Right hindlimb (tissue), 1 donor: ENCODE measurements around the gene YIF1A.
"Not testable (repeated sequence)": the region's sequence is repeated elsewhere in the genome, so short reads cannot be mapped to it uniquely, and the experiment has no call there.

ENCODE experiments used
- DNase-seq: peaks from one replicate; pipeline ENCODE4 v3.0.0-alpha.2; 2018

The YIF1A gene

DNA sequence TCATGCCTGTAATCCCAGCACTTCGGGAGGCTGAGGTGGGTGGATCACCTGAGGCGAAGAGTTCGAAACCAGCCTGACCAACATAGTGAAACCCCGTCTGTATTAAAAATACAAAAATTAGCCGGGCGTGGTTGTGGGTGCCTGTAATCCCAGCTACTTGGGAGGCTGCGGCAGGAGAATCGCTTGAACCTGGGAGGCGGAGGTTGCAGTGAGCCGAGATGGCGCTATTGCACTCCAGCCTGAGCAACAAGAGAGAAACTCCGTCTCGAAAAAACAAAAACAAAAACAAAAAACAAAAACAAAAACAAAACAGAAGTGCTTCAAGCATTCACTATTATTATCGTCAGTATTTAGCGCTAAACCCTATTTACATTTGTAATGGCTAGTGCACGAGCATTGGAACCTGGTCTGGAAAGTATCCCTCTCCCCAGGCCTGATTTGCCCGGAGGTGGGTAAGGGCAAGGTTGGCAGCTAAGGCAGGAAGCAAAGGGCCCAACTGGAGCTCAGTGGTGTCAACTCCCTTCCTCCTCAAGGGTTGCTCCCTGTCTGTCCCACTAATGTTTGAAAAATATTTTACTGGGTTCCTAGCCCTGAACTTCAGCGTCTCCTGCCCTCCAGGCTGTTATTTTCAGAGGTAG is 22.0 kb upstream of the YIF1A start:
- DNase-seq = not testable (repeated sequence)

DNA sequence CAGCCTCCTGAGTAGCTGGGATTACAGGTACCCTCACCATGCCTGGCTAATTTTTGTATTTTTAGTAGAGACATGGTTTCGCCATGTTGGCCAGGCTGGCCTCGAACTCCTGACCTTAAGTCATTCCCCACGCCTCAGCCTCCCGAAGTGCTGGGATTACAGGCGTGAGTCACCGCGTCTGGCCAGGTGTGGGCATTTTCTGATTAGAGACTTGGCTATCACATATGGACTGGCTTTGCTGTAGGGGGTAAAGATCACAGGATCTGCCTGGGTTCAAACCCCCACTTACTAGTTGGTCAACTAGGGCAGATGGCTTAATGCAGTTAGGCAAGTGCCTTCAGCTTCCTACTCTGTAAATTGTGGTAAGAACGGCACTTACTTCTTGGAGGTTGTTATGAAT is 21.4 kb upstream of the YIF1A start:
- DNase-seq = no peak

DNA sequence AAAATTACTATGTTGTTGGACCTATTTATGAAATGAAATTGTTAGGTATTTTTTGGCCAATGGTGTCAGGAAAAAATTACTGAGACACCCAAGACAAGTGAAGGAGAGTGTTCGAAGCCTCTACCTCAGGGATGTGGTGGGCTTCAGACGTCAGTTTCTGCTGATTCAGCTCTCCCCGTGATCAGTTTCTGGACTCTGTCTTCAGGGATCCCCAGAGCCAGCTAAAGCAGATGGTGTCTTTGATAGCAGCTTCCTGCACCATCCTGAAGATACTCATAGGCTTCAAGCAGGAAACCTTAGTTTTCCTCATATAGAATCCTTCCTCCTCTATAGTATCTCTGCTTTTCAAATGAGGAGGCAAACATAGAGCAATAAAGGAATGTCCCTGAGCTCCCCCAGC is 20.5 kb upstream of the YIF1A start:
- DNase-seq = no peak

DNA sequence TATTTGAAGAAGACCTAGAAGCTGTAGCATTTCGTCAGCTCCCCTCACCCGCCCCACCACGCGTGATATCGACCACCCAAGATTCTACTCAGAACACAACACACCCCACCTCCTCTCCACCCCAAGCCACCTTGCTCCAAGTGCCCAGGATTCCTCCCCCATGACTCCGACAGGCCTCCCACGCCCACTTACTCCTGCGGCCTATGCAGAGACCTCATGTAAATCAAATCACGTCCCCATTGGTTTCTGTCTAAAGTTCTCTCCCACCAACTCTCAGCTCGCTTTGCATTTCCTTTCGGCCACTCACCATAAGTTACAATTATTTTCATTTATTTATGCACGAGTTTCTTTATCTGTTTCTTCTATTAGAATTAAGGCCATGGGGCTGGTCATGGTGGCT is 13.7 kb upstream of the YIF1A start:
- no peak for DNase-seq

DNA sequence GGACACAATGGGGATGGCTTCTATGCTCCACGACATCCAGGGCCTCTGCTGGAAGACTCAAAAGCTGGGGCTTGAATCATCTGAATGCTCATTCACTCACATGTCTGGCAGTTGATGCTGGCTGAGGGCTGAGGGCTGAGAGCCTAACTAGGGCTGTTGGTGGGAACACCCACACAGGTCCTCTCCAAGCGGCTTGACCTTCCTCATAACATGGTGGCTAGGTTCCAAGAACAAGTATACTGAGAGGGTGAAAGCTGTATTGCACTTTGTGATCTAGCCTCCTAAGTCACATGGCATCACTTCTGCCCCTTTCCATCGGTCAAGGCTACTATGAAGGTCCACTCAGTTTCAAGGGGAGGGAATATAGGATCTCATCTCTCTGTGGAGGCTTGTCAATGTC is 10.2 kb upstream of the YIF1A start:
- no peak for DNase-seq

DNA sequence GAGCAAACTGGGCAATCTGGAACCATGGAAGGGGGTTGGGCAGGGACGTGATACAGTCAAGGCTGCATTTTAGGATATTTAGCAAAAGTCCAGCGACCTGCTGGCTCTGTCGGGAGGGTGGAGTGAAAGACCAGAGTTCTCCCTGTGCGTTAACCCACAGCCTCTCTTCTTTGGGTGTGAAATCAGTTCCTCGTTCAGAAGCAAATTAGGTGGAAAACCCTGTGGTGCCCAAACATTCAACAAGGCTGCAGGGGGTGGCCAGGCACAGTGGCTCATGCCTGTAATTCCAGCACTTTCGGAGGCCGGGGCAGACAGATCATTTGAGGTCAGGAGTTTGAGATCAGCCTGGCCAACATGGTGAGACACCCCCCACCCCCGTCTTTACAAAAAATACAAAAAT is 8.7 kb upstream of the YIF1A start:
- no peak for DNase-seq

DNA sequence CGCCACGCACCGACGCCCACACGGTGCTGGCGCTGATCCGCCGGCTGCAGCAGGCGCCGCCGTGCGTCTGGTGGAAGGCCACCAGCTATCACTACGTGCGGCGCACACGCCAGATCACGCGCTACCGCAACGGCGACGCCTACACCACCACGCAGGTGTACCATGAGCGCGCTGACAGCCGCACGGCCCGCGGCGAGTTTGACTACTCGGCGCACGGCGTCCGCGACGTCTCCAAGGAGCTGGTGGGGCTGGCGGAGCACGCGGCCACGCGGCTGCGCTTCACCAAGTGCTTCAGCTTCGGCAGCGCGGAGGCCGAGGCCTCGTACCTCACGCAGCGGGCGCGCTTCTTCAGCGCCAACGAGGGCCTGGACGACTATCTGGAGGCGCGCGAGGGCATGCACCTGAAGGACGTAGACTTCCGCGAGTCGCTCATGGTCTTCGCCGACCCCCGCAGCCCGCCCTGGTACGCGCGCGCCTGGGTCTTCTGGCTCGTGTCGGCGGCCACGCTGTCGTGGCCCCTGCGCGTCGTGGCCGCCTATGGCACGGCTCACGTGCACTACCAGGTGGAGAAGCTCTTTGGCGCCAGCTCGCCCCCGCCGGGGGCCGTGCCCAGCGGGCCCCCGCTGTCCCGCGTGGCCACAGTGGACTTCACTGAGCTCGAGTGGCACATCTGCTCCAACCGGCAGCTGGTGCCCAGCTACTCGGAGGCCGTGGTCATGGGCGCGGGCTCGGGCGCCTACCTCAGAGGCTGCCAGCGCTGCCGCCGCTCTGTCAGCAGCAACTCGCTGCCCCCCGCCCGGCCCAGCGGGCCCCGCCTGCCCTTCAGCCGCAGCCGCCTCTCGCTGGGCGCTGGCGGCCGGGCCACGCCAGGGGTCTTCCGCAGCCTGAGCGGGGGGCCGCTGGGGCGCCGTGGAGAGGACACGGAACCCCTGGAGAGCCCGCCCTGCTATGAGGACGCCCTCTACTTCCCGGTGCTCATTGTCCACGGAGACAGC is 6.0 kb upstream of the YIF1A start:
- DNase-seq = no peak

DNA sequence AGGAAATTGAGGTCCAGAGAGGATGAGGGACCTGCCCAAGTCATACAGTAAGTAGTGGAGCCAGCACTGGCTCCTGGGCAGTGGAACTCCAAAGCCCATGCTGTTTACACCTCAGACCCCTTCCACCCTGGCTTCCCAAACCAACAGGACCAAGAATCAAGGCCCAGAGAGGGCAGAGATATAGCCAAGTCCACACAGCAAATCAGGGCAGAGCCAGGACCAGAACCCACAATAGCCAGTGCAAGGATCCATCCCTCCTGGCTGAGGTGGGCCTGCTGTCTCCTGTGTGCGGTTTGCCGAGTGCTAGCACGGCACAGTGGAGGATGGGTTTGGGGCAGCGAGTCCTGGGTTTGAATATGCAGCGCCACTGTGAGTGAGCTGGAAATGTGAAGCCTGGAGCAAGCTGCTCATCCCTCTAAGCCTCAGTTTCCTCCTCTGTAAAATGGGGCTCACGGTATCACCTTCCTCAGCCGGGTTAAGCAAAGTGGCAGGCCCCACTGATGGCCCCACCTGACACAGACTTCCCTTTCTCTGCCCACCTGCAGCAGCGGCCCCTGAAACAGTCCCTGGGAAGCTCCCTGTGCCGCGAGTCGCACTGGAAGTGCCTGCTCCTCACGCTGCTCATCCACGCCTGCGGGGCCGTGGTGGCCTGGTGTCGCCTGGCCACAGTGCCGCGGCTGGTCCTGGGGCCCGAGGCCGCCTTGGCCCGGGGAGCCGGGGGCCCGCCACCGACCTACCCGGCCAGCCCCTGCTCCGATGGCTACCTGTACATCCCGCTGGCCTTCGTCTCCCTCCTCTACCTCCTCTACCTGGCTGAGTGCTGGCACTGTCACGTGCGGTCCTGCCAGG is 5.1 kb upstream of the YIF1A start:
- DNase-seq = no peak

DNA sequence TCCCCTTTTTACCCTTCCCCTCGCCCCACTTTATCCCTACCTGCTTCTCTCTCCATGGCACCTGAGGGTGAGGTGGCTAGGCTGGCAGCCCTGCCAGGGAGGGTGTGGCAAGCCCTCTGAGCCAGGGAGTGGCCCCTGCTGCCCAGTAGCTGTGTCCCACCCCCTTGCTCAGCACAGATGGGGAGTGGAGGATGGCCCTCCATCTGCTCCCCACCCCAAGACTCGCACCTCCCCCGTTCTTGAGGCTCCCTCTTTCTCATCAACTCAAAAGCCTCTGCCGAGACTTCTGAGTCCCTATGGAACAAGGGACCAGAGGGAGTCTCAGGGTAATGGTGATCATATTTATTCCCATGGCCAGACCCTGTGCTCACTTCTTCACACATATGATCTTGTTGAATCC is 4.4 kb upstream of the YIF1A start:
- no peak for DNase-seq

DNA sequence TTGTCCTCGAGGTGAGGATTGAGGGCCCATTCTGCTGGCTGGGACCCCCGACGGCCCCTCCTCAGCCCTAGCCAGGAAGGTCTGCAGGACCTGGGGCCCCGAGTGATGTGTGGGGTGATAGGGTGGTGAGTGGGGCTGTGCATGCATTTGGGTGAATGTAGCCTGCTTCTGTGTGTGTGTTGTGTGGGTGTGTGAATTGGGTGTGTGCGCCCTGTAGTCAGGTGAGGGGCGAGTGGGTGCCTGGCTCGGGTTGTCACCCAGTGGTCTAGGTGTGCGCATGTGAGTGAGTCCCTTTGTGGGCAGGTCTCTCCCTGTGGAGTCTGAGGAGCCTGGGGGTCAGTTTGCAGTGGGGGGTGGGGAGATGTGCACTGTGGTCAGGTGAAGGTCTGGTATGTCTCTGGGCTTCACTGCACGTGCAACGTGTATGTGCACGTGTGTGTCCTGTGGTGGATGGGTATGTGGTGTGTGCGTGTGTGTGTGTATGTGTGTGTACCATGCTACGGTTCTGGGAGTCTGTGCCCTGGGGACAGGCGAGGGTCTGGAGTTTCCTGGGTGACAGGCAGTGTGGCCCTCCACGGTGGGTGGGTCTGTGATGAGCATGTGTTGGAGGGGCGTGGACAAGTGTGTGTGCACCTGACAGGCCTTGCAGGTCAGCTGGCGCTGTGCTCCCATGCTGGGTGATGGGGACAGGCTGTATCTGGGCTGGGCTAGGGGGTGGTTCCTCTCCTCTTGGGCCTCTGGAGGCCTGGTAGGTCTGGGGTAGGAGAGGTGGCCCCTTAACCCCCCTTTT is 3.8 kb upstream of the YIF1A start:
- no peak for DNase-seq

DNA sequence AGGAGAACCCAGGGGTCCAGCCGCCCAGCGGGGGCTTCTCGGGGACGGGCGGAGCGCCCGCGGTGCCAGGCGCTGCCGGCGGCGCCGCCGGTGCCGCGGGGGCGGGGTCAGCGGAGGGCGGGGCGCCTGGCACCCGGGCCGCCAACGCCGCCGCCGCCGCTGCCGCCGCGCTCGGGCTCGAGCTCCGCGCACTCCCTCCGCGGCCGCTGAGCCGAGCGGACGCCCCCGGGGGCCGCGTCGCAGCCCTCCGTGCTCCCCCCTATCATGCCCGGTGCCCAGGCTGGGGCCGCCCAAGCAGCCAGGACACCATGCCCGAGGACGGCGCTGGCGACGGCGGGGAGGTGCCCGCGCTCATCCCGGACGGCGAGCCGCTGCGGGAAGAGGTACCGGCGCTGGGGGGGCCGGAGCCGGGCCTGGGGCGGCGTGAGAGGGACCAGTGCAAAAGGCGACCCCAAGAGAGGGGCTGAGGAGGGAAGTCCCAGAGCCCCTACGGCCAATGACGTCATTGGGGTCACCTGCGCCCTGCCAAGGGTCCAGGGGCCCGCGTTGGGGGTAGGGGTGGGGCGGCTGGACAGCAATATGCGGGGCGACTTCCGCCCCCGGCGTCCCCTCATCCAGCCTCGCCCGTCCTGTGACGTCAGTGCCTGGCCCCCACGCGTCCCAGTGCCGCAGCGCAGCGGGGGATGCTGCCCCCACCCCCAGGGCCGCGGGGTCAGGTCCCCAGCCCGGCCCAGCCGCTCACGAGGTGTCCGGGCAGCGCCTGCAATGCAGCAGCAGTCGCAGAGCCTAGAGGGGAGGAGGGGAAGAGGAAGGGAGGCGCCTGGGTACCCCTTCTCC is 3.0 kb upstream of the YIF1A start, which contains the start of gene TMEM151A:
Gene TMEM151A, plus strand, starts transcription at position 189 of the 837 bp plus-strand sequence. Its CDS starts 120 bp downstream, at position 309.
- peak; percentile 24 for DNase-seq

DNA sequence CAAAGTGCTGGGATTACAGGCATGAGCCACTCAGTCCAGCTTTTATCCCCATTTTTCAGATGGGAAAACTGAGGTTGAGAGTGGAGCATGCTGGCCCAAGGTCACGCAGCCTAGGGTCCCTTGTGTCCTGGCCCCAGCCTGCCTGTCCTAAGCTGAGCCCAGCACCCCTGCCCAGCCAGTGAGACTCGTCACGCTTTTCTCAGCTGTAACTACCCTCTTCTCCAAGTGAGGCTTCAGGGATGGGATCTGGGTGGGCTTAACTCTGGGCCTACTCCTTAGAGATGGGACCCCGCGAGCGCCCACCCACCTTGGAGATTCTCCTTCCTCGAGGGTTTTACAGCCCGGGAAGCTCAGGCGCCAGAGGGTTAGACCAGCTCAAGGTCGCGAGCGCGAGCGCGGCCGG is 2.4 kb upstream of the YIF1A start:
- DNase-seq = peak; percentile 24

DNA sequence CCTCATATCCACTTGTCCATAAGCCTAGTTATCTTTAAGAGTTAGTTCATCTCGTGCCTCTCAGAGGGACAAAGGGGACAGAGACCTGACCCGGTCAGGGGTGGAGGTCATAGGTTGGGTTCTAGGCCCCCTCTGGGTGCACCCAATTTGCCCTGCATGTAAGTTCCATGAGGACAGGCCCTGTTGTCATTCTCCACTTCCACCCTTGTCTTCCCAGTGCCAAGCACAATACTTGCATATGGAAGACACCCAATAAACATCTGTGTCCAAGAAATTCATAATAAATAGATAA is 1.3 kb upstream of the YIF1A start:
- DNase-seq = no peak

DNA sequence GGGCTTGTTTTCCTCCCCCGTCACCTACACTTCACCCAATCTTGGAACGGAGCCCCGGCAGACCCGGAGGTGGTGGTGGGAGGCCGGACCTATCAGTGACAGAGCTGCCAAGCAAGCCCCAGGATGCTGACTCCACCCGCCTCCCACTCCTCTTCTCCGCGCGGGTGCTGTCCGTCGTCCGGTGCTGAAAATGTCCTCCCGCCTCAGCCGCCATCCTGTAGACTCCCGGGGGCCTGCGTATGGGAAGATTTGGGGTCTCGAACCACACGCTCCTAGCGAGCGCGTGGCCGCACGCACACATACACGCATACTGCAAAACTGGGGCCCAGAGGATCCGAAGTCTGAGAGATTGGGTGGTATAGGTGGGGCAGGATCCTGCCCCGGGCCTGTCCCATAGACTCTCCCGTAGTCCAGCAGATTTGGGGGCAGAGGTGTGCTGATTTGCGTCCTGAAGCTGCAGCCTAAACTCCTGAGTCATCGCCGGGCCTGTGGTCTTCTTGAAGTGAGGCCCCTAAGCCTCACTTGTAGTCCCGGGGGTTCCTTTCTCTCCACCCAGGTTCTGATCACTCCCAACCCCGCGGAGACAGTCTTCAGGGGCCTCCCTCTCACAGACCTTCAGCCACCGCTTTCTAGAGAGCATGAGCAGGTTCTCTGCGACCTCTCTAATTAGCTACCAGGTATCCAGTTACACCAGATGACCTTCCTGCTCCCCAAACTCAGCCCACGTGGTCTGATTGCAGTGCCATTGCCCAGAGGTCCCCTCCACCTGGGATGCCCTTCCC is 796 bp upstream of the YIF1A start:
- DNase-seq = peak; percentile 91

DNA sequence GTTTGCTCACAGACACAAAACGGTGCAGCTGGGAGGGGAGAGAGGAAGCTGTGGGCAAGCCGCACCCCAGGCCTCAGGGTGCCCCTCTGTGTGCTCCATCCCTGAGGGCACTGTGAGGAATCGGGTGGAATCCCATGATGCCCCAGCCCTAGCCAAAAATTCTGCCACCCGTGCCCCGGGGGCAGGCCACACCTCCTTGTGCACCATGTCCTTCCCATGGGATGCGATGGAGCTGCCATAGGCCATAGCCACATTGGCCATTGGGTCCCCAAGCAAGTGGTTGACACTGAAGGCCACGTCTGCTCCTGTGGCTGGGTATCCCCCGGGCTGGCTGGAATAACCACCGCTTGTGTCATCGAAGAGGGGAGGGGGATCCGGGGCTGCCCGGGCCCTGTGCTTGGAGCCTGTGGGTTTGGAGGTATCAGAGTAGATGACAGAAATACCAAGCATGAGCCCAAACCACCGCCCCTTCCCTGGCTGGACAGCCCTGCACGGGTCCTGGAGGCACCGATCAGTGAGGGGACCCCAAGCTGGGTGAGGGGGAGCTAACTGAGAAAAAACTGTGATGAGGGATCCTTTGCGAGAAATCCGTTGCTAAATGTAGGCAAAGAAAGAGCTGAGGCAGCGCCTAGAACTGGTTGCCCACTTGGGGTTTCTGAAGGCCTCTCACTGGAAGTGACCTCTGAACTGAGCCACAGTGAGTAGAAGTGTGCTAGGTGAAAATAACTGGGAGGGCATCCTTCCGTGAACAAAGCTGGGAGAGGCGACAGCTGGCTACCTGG is 863 bp downstream of the YIF1A start:
- DNase-seq = peak; percentile 46

DNA sequence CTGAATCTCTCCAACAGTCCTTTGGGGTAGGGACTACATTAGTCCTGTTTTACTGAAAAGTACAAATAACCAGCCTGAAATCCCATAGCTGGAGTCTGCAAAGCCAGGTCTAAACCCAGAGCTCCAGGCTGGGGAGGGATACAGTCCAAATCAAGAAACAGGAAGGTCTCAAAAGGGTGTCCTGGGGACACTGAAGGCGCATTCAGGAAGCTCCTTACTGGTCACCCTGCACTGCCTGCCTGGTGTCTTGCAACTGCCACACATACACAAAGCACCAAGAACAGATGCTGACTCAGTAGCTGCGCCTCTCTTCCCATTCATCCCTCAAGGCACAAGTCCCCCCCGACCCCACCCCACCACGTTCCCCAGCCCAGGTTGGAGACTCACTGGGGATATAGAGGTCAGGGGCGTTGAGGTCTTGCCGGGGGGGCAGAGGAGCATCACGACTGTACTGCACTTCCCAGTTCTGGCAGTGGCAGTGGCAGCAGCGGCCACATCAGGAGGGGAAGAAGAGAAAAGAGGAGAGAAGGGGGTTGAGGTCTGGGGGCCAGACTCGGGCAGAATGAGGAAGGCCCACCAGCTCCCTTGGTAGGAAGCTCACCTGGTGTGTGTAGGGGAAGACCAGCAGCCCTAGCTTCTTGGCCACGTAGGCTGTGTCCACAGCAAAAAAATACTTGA is 1.6 kb downstream of the YIF1A start:
- DNase-seq = peak; percentile 22

DNA sequence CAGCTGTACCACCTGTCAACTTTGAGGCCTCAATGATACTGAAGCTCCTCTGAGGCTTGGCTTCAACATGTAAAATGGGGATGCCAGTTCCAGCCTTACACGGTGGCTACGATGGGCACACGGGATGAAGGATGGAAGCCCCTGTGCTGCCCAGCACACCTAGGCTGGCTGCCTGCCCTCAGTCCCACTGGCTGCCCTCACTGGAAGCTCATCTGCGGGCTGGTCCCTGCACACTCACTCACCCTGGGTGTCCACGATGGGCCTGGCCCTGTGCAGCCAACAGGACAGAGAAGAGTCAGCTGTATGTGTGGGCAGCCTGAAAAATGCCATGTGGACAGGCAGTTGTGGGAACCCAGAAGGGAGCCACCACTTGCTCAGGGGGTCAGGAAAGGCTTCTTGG is 2.2 kb downstream of the YIF1A start:
- DNase-seq = no peak

DNA sequence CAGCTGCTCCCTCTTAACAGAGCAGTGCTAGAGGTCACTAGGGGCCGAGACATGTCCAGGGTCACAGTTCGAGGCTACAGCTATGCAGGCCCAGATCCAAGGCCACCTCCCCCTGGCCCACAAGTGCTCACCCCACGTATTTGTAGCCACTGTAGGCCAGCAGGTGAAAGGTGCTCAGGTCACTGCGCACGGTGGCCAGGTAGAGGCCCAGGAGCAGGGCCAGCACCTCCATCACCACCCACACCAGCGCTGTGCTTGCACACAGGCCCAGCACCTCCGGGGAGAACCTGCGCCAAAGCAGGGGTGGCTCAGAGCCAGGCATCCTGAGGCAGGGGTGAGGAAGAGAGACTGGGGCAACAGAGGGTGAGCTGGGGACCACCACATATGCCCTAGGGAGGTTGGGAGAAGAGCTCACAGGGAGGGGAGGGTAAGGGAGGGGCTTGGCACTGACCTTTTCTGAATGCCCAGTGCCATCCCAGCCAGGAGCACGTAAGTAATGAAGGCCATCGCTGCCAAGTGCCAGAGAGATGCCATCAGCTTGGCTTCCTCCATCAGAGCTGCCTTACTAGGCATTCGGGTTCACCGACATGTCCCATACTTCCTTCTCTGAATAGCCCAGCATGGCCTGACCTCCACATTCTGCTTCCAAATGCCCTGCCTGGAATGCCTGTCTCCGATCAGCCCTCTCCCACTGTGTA is 3.5 kb downstream of the YIF1A start:
- peak; percentile 22 for DNase-seq
